HG03066 (cell line): ENCODE data around the gene RAPGEF3.

Experiments
- ATAC-seq: cut with Tn5 transposase; IDR thresholded peaks from one replicate; pipeline ENCODE4 v1.9.1; 2021; ENCODE audit warnings: low read depth; ENCODE audit not compliant: unreplicated experiment

RAPGEF3 gene

GRCh38 chr12:47725091-47725772 is 33.4 kb downstream of the RAPGEF3 start, which contains the start of gene ENDOU:
TSS of gene ENDOU (minus strand) at chr12:47725490. CDS start at chr12:47725413, 77 bp downstream.
- ATAC-seq: no peak

- no peak for ATAC-seq
Observed at GRCh38 chr12:47722941-47723631, 35.6 kb downstream of the RAPGEF3 start.

- ATAC-seq: no peak
Observed at GRCh38 chr12:47722136-47722834, 36.4 kb downstream of the RAPGEF3 start.

GRCh38 chr12:47721431-47721973 is 37.2 kb downstream of the RAPGEF3 start:
- no peak for ATAC-seq

GRCh38 chr12:47718531-47718930 is 40.1 kb downstream of the RAPGEF3 start:
- no peak for ATAC-seq

- ATAC-seq: no peak
Observed at GRCh38 chr12:47717443-47718193, 41.1 kb downstream of the RAPGEF3 start.

GRCh38 chr12:47717046-47717442 is 41.6 kb downstream of the RAPGEF3 start:
- no peak for ATAC-seq

- no peak for ATAC-seq
Observed at GRCh38 chr12:47715877-47716548, 42.7 kb downstream of the RAPGEF3 start.

- peak; percentile 88 for ATAC-seq
Observed at GRCh38 chr12:47715393-47715876, 43.2 kb downstream of the RAPGEF3 start.

GRCh38 chr12:47714826-47715386 is 43.8 kb downstream of the RAPGEF3 start:
- no peak for ATAC-seq

GRCh38 chr12:47712171-47712570 is 46.5 kb downstream of the RAPGEF3 start:
- no peak for ATAC-seq

GRCh38 chr12:47711448-47711847 is 47.2 kb downstream of the RAPGEF3 start:
- no peak for ATAC-seq

GRCh38 chr12:47710278-47710677 is 48.4 kb downstream of the RAPGEF3 start:
- ATAC-seq: no peak

- ATAC-seq: no peak
Observed at GRCh38 chr12:47709671-47710070, 49.0 kb downstream of the RAPGEF3 start.

- ATAC-seq: no peak
Observed at GRCh38 chr12:47709237-47709636, 49.4 kb downstream of the RAPGEF3 start.

GRCh38 chr12:47707905-47708543 is 50.7 kb downstream of the RAPGEF3 start:
- no peak for ATAC-seq

- no peak for ATAC-seq
Observed at GRCh38 chr12:47707355-47707754, 51.3 kb downstream of the RAPGEF3 start.

- ATAC-seq: peak; percentile 83
Observed at GRCh38 chr12:47705566-47706425, 52.9 kb downstream of the RAPGEF3 start, which contains the start of gene RPAP3. TSS of gene RPAP3 (minus strand) at chr12:47706030. CDS start at chr12:47702840, 3,190 bp downstream.
